ENCODE results near the gene LHX8. TPM values are rescaled to one million over a fixed set of nuclear protein-coding genes. Genes with fewer than 3 reads are reported as not detected.
"Not testable (repeated sequence)": the region's sequence is repeated elsewhere in the genome, so short reads cannot be mapped to it uniquely, and the experiment has no call there.

LHX8 gene
- total RNA-seq, 2 experiments from 2014 or later = not detected

- Mint-ChIP-seq H3K27ac (no peak overlapping the region), H3K9me3 (ENCODE audit: low read depth) (no peaks in the 10 kb centered on the region), H3K27me3 (peaks cover 64% of the 10 kb centered on the region), H3K4me1 (peaks cover 11% of the 10 kb centered on the region), H3K36me3 (peaks cover 4% of the 10 kb centered on the region), H3K4me3 (no peak overlapping the region)
- CTCF ChIA-PET = no interaction called here
- no peak for DNase-seq
- no peak for ATAC-seq
Measured at GRCh38 chr1:75136921-75137641, 2.9 kb downstream of the LHX8 start.

GRCh38 chr1:75152092-75152491, 17.9 kb downstream of the LHX8 start:
- Mint-ChIP-seq H3K4me3 (no peak overlapping the region), H3K9me3 (ENCODE audit: low read depth) (peaks cover 3% of the 10 kb centered on the region), H3K4me1 (no peaks in the 10 kb centered on the region), H3K27ac (no peak overlapping the region), H3K36me3 (no peaks in the 10 kb centered on the region), H3K27me3 (no peaks in the 10 kb centered on the region)
- CTCF ChIA-PET = no interaction called here
- ATAC-seq (no peak), DNase-seq (no peak)

- no peaks in the 10 kb centered on the region for H3K4me1 Mint-ChIP-seq
- H3K27me3 Mint-ChIP-seq = no peaks in the 10 kb centered on the region
- H3K4me3 Mint-ChIP-seq = no peak overlapping the region
- H3K27ac Mint-ChIP-seq = no peak overlapping the region
- ATAC-seq = no peak
- no peaks in the 10 kb centered on the region for H3K36me3 Mint-ChIP-seq
- CTCF ChIA-PET = no interaction called here
- no peaks in the 10 kb centered on the region for H3K9me3 Mint-ChIP-seq (ENCODE audit: low read depth)
- no peak for DNase-seq
Measured at GRCh38 chr1:75159154-75159553, 25.0 kb downstream of the LHX8 start.

- Mint-ChIP-seq H3K27ac (no peak overlapping the region), H3K27me3 (no peaks in the 10 kb centered on the region), H3K4me3 (no peak overlapping the region), H3K9me3 (ENCODE audit: low read depth) (no peaks in the 10 kb centered on the region), H3K36me3 (no peaks in the 10 kb centered on the region), H3K4me1 (no peaks in the 10 kb centered on the region)
- DNase-seq (no peak), ATAC-seq (no peak)
- CTCF ChIA-PET = no interaction called here
Measured at GRCh38 chr1:75165264-75165663, 31.1 kb downstream of the LHX8 start.

GRCh38 chr1:75166821-75167220, 32.6 kb downstream of the LHX8 start:
- no peaks in the 10 kb centered on the region for H3K36me3 Mint-ChIP-seq
- no peak overlapping the region for H3K4me3 Mint-ChIP-seq
- no peak overlapping the region for H3K27ac Mint-ChIP-seq
- no peak for ATAC-seq
- no peaks in the 10 kb centered on the region for H3K4me1 Mint-ChIP-seq
- H3K9me3 Mint-ChIP-seq (ENCODE audit: low read depth) = no peaks in the 10 kb centered on the region
- CTCF ChIA-PET = no interaction called here
- no peak for DNase-seq
- H3K27me3 Mint-ChIP-seq = no peaks in the 10 kb centered on the region

GRCh38 chr1:75170011-75170410, 35.8 kb downstream of the LHX8 start:
- H3K9me3 Mint-ChIP-seq (ENCODE audit: low read depth) = no peaks in the 10 kb centered on the region
- no peak overlapping the region for H3K27ac Mint-ChIP-seq
- DNase-seq (no peak), ATAC-seq (no peak)
- H3K36me3 Mint-ChIP-seq = no peaks in the 10 kb centered on the region
- no peaks in the 10 kb centered on the region for H3K4me1 Mint-ChIP-seq
- H3K27me3 Mint-ChIP-seq = no peaks in the 10 kb centered on the region
- H3K4me3 Mint-ChIP-seq = no peak overlapping the region
- CTCF ChIA-PET = no interaction called here

GRCh38 chr1:75170981-75171380, 36.8 kb downstream of the LHX8 start:
- CTCF ChIA-PET = no interaction called here

GRCh38 chr1:75171876-75172275, 37.7 kb downstream of the LHX8 start:
- Mint-ChIP-seq H3K4me1 (no peaks in the 10 kb centered on the region), H3K4me3 (no peak overlapping the region), H3K36me3 (no peaks in the 10 kb centered on the region), H3K27me3 (no peaks in the 10 kb centered on the region), H3K27ac (no peak overlapping the region), H3K9me3 (ENCODE audit: low read depth) (no peaks in the 10 kb centered on the region)
- CTCF ChIA-PET = no interaction called here
- DNase-seq = no peak
- no peak for ATAC-seq

More at GRCh38 chr1:75170981-75171380, 36.8 kb downstream of the LHX8 start:
- DNase-seq (no peak), ATAC-seq (no peak)
- no peaks in the 10 kb centered on the region for H3K4me1 Mint-ChIP-seq
- H3K9me3 Mint-ChIP-seq (ENCODE audit: low read depth) = no peaks in the 10 kb centered on the region
- H3K27ac Mint-ChIP-seq = no peak overlapping the region
- H3K36me3 Mint-ChIP-seq = no peaks in the 10 kb centered on the region
- H3K27me3 Mint-ChIP-seq = no peaks in the 10 kb centered on the region
- no peak overlapping the region for H3K4me3 Mint-ChIP-seq

- no peak overlapping the region for H3K27ac Mint-ChIP-seq
- ATAC-seq (no peak), DNase-seq (no peak)
- H3K9me3 Mint-ChIP-seq (ENCODE audit: low read depth) = no peaks in the 10 kb centered on the region
- CTCF ChIA-PET = interaction anchor here (1.0 kb wide), 1 partner anchor 400 kb away, joined by 3 read pairs; no protein-coding TSS in a partner anchor
- no peaks in the 10 kb centered on the region for H3K4me1 Mint-ChIP-seq
- H3K36me3 Mint-ChIP-seq = no peaks in the 10 kb centered on the region
- no peak overlapping the region for H3K4me3 Mint-ChIP-seq
- H3K27me3 Mint-ChIP-seq = no peaks in the 10 kb centered on the region
Measured at GRCh38 chr1:75172556-75172955, 38.4 kb downstream of the LHX8 start.

- no peaks in the 10 kb centered on the region for H3K4me1 Mint-ChIP-seq
- H3K36me3 Mint-ChIP-seq = no peaks in the 10 kb centered on the region
- no peak for DNase-seq
- H3K27ac Mint-ChIP-seq = no peak overlapping the region
- no peaks in the 10 kb centered on the region for H3K27me3 Mint-ChIP-seq
- no peaks in the 10 kb centered on the region for H3K9me3 Mint-ChIP-seq (ENCODE audit: low read depth)
- CTCF ChIA-PET = no interaction called here
- no peak overlapping the region for H3K4me3 Mint-ChIP-seq
- ATAC-seq = no peak
Measured at GRCh38 chr1:75174031-75174760, 40.0 kb downstream of the LHX8 start.

GRCh38 chr1:75181214-75181955, 47.2 kb downstream of the LHX8 start:
- ATAC-seq = not testable (repeated sequence)

GRCh38 chr1:75188892-75189291, 54.7 kb downstream of the LHX8 start:
- no peak for ATAC-seq
- no peaks in the 10 kb centered on the region for H3K27me3 Mint-ChIP-seq
- no peak for DNase-seq
- H3K4me3 Mint-ChIP-seq = no peak overlapping the region
- no peaks in the 10 kb centered on the region for H3K4me1 Mint-ChIP-seq
- H3K36me3 Mint-ChIP-seq = no peaks in the 10 kb centered on the region
- CTCF ChIA-PET = no interaction called here
- H3K27ac Mint-ChIP-seq = no peak overlapping the region
- no peaks in the 10 kb centered on the region for H3K9me3 Mint-ChIP-seq (ENCODE audit: low read depth)

More at GRCh38 chr1:75181214-75181955, 47.2 kb downstream of the LHX8 start:
- DNase-seq; H3K36me3 Mint-ChIP-seq; H3K9me3 Mint-ChIP-seq (ENCODE audit: low read depth); H3K27me3 Mint-ChIP-seq; H3K27ac Mint-ChIP-seq; H3K4me3 Mint-ChIP-seq; CTCF ChIA-PET; H3K4me1 Mint-ChIP-seq: not testable (repeated sequence)

GRCh38 chr1:75198163-75198562, 64.0 kb downstream of the LHX8 start:
- DNase-seq = no peak
- no peaks in the 10 kb centered on the region for H3K36me3 Mint-ChIP-seq
- H3K4me1 Mint-ChIP-seq = no peaks in the 10 kb centered on the region
- H3K27ac Mint-ChIP-seq = no peak overlapping the region
- CTCF ChIA-PET = no interaction called here
- H3K4me3 Mint-ChIP-seq = no peak overlapping the region
- no peak for ATAC-seq
- H3K27me3 Mint-ChIP-seq = no peaks in the 10 kb centered on the region
- H3K9me3 Mint-ChIP-seq (ENCODE audit: low read depth) = no peaks in the 10 kb centered on the region

- CTCF ChIA-PET = no interaction called here
- Mint-ChIP-seq H3K27ac (no peak overlapping the region), H3K27me3 (no peaks in the 10 kb centered on the region), H3K4me3 (no peak overlapping the region), H3K4me1 (no peaks in the 10 kb centered on the region), H3K9me3 (ENCODE audit: low read depth) (no peaks in the 10 kb centered on the region), H3K36me3 (no peaks in the 10 kb centered on the region)
- DNase-seq = no peak
- no peak for ATAC-seq
Measured at GRCh38 chr1:75198761-75199160, 64.6 kb downstream of the LHX8 start.
